Measurements from ENCODE around the gene USP49. TPM values are rescaled to one million over a fixed set of nuclear protein-coding genes. Genes with fewer than 3 reads are reported as not detected.
A peak's percentile ranks its signal among the peaks of the same experiment; 100 is the strongest.
"Not testable (repeated sequence)": the region's sequence is repeated elsewhere in the genome, so short reads cannot be mapped to it uniquely, and the experiment has no call there.

Gene USP49
- total RNA-seq (1 to 10 TPM; 2.5 to 5.2 (median 3.3) TPM), total RNA-seq (0.67 to 4.1 (median 1.9) reads per million in 29 experiments)
- 1.8 TPM for total RNA-seq (2013)

DNA sequence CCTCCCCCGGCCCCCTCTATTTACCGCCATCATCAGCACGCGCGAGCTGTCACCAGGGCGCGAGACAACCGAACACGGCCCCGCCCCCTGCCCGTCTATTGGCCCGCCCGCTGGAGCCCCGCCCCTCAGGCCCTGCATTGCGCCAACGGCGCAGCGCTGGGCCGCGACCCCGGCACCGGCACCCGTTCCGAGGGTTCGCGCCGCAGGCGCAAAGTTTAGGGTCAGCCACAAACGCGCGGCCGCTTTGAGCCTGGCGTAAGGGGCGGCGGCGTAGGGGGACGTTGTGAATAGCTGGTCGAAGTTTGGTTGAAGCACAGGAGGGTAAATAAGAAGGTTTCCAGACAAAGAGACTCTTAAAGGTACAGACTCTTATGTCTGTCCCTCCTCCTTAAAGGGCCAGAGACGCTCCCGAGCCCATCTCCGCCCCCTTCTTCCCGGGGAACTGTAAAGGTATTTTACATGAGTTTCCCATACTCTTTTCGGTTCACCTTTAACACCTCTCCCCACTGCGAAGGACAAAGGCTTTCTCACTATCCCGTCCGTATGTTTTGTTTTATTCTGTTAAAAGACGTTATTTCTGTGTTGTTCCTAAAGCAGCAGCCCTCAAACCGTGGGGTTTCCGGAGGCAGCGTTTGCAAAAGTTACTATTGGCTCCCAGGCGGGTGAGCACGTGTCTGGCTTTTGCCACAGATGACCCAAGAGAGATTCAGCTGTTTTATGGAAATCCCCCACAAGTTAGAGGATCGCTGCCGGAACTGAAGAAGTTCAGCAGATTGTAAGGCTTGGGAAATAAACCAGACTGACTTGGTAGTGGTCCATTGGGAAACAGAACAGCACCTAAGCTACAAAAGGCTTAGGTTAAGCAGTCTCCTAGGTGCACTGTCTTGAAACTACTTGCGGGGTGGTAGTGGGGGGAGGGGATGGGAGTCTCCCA lies at the start of gene USP49:
TSS of gene USP49 (minus strand) at position 76 of the 934 bp plus-strand sequence. CDS start 88,392 bp downstream, outside the sequence.
- Mint-ChIP-seq H3K36me3 (no peaks in the 10 kb centered on the region), H3K4me1 (peaks cover 9 to 17% (median 11%) of the 10 kb centered on the region in 3 donors), H3K9me3 (no peaks in the 10 kb centered on the region), H3K4me3 (no peak within 1 kb of the TSS), H3K27ac (peak within 1 kb of the TSS; percentile 70 to 88), H3K27me3 (no peaks in the 10 kb centered on the region)
- Histone ChIP-seq H3K4me1 (ENCODE audit: control insufficient read depth in 1 of 2, extremely low read depth in 1 of 2, insufficient read depth in 2 of 2, low read length in 2 of 2) (peaks cover 15 to 21% of the 10 kb centered on the region in 2 experiments), H3K36me3 (ENCODE audit: control insufficient read depth in 2 of 2, extremely low read depth in 1 of 2, insufficient read depth in 1 of 2, low read length in 1 of 2) (no peaks in the 10 kb centered on the region), H3K27me3 (replicated peaks in 1 of 2; ENCODE audit: control insufficient read depth in 2 of 2, extremely low read depth in 1 of 2, insufficient read depth in 2 of 2, low read length in 1 of 2) (peaks cover 0 to 6% of the 10 kb centered on the region in 2 experiments), H3K27ac (ENCODE audit: low read length) (peak within 1 kb of the TSS; percentile 59), H3K4me3 (ENCODE audit: control insufficient read depth in 1 of 2, extremely low read depth in 1 of 2, low read length in 1 of 2) (peak within 1 kb of the TSS; percentile 85 to 92), H3K9me3 (no peaks in the 10 kb centered on the region)
- under 1% methylated on average over 41 of the region's 55 CpGs for WGBS (ENCODE audit: insufficient coverage)
- ChIA-PET CTCF (interaction anchor here (0.6 to 2.5 kb wide), 11 partner anchors 25 to 319 kb away, joined by 3 to 23 read pairs (median 6); partner anchors contain the start of genes BYSL (in 1 of the 2), MED20 (in 1 of the 2), TAF8 (in 1 of the 2) and TOMM6 (in 1 of the 2)), POLR2A (interaction anchor here (0.5 to 0.8 kb wide), 6 partner anchors 11 to 482 kb away, joined by 3 to 7 read pairs (median 6); no protein-coding TSS in a partner anchor)
- ATAC-seq (replicated peaks in 1 of 4) (peak; percentile 94 to 98 (median 96)), DNase-seq (peak; percentile 77 to 94 (median 88))

DNA sequence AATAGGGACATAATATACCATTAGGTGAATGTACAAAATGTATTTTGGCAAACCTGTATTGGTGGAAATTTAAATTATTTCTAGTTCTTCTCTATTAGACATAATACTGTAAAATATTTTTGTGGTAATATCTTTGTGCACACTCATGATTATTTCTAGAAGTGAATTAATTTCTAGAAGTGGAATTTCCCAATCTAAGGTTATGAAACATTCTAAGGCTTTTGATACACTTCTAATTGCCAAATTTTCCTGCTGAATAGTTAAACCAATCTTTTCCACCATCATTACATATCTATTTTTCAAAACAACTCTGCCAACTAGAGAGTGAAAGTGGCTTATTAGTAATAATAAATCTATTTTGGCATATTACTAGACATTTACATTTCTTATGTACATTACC lies 48.3 kb upstream of the USP49 start:
- no peak overlapping the region for H3K27ac ChIP-seq (ENCODE audit: low read length)
- ATAC-seq (replicated peaks in 1 of 4) (no peak), DNase-seq (no peak)
- H3K4me1 ChIP-seq (ENCODE audit: control insufficient read depth in 1 of 2, extremely low read depth in 1 of 2, insufficient read depth in 2 of 2, low read length in 2 of 2): peaks cover 38 to 51% of the 10 kb centered on the region in 2 experiments
- no peaks in the 10 kb centered on the region for H3K9me3 ChIP-seq
- H3K27me3 ChIP-seq (replicated peaks in 1 of 2; ENCODE audit: control insufficient read depth in 2 of 2, extremely low read depth in 1 of 2, insufficient read depth in 2 of 2, low read length in 1 of 2): no peaks in the 10 kb centered on the region
- no peak overlapping the region for H3K4me3 ChIP-seq (ENCODE audit: control insufficient read depth in 1 of 2, extremely low read depth in 1 of 2, low read length in 1 of 2)
- H3K9me3 Mint-ChIP-seq: no peaks in the 10 kb centered on the region
- H3K4me3 Mint-ChIP-seq: no peak overlapping the region
- H3K27me3 Mint-ChIP-seq: no peaks in the 10 kb centered on the region
- peaks cover 61 to 70% (median 67%) of the 10 kb centered on the region in 3 donors for H3K4me1 Mint-ChIP-seq
- CTCF ChIA-PET: interaction anchor here in 1 of 2 donors (1.2 to 2.6 kb wide), 3 partner anchors 9 to 156 kb away, joined by 3 to 15 read pairs (median 5); partner anchors contain the start of genes BYSL, MED20 and TOMM6
- peaks cover 7 to 13% of the 10 kb centered on the region in 2 donors for H3K36me3 ChIP-seq (ENCODE audit: control insufficient read depth in 2 of 2, extremely low read depth in 1 of 2, insufficient read depth in 1 of 2, low read length in 1 of 2)
- peak overlapping the region in 1 of 2 donors; percentile 68 for H3K27ac Mint-ChIP-seq
- H3K36me3 Mint-ChIP-seq: peaks cover 3% of the 10 kb centered on the region
- POLR2A ChIA-PET: interaction anchor here (0.5 to 1.0 kb wide), 2 partner anchors 10 to 803 kb away, joined by 3 to 5 read pairs; partner anchors contain the start of gene TBCC (in 1 of the 2)

DNA sequence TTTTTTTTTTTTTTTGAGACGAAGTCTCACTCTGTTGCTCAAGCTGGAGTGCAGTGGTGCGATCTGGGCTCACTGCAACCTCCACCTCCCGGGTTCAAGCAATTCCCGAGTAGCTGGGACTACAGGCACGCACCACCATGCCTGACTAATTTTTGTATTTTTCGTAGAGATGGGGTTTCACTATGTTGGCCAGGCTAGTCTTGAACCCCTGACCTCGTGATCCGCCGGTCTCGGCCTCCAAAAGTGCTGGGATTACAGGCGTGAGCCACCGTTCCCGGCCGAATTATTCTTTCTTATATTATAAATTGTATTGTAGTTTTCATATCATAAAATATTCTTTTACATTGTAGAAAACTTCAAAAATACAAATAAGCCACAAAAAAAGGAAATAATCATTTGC lies 47.7 kb upstream of the USP49 start:
- POLR2A ChIA-PET: interaction anchor here (0.6 to 1.0 kb wide), 6 partner anchors 10 to 1466 kb away, joined by 3 to 10 read pairs (median 4); no protein-coding TSS in a partner anchor
- WGBS (ENCODE audit: insufficient coverage): 57% methylated on average over 2 of the region's 14 CpGs
- H3K27me3 ChIP-seq (replicated peaks in 1 of 2; ENCODE audit: control insufficient read depth in 2 of 2, extremely low read depth in 1 of 2, insufficient read depth in 2 of 2, low read length in 1 of 2); H3K9me3 Mint-ChIP-seq; H3K4me3 ChIP-seq (ENCODE audit: control insufficient read depth in 1 of 2, extremely low read depth in 1 of 2, low read length in 1 of 2); ATAC-seq (replicated peaks in 1 of 4); H3K27me3 Mint-ChIP-seq; DNase-seq; H3K36me3 Mint-ChIP-seq; H3K9me3 ChIP-seq: not testable (repeated sequence)
- Histone ChIP-seq H3K36me3 (ENCODE audit: control insufficient read depth in 2 of 2, extremely low read depth in 1 of 2, insufficient read depth in 1 of 2, low read length in 1 of 2) (peaks cover 7 to 13% of the 10 kb centered on the region in 2 donors), H3K27ac (ENCODE audit: low read length) (peak overlapping the region; percentile 53), H3K4me1 (ENCODE audit: control insufficient read depth in 1 of 2, extremely low read depth in 1 of 2, insufficient read depth in 2 of 2, low read length in 2 of 2) (peaks cover 42 to 56% of the 10 kb centered on the region in 2 experiments)
- Mint-ChIP-seq H3K4me3 (peak overlapping the region in 1 of 3 donors; percentile 93), H3K27ac (peak overlapping the region in 1 of 2 donors; percentile 55), H3K4me1 (peaks cover 62 to 71% (median 70%) of the 10 kb centered on the region in 3 donors)
- CTCF ChIA-PET: interaction anchor here in 1 of 2 donors (0.6 to 2.6 kb wide), 3 partner anchors 22 to 958 kb away, joined by 3 to 15 read pairs (median 3); partner anchors contain the start of genes BYSL, MED20 and TOMM6

DNA sequence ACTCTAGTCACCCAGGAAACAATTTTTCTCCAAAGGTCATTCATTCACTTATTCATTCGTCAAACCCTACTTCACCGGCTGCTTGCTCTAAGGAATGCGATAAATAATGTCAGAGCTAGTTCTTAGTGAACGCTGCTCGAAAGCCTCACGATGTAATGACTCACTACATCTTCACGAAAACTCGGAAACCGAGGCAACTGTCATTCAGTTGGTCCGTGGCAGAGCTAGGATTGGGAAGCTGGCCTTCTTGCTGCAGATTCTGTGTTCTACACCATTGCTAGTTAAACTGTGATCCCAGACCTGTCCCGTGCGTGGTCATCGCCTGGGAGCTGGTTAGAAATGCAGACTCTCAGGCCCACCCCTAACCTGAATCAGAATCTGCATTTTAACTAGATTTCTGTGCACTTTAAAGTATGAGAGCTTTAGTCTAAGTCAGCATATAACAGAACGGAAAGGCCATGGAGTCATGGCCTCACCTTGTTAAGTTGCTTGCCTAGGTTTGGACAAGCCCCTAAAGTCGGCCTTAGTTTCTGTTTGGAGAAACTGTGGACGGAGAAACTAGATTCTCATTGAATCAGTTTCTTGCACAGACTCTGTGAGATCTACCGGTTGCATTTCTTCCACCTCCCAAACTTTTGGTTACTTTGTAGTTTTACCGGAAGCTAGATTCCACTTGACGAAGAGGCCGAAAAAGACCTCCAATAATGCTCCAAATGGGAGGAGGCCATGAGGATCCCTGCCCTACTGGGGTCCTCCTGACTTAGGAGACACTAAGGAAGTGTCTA lies 47.1 kb upstream of the USP49 start:
- peaks cover 3% of the 10 kb centered on the region for H3K36me3 Mint-ChIP-seq
- peak overlapping the region; percentile 87 to 91 for H3K27ac Mint-ChIP-seq
- DNase-seq (peak in 5 of 35 experiments; percentile 8 to 59 (median 25)), ATAC-seq (replicated peaks in 1 of 4) (peak; percentile 8 to 19 (median 12))
- Histone ChIP-seq H3K4me3 (ENCODE audit: control insufficient read depth in 1 of 2, extremely low read depth in 1 of 2, low read length in 1 of 2) (peak overlapping the region; percentile 39 to 91), H3K36me3 (ENCODE audit: control insufficient read depth in 2 of 2, extremely low read depth in 1 of 2, insufficient read depth in 1 of 2, low read length in 1 of 2) (peaks cover 7 to 14% of the 10 kb centered on the region in 2 donors), H3K27ac (ENCODE audit: low read length) (peak overlapping the region; percentile 53), H3K4me1 (ENCODE audit: control insufficient read depth in 1 of 2, extremely low read depth in 1 of 2, insufficient read depth in 2 of 2, low read length in 2 of 2) (peaks cover 49 to 58% of the 10 kb centered on the region in 2 experiments), H3K9me3 (no peaks in the 10 kb centered on the region), H3K27me3 (replicated peaks in 1 of 2; ENCODE audit: control insufficient read depth in 2 of 2, extremely low read depth in 1 of 2, insufficient read depth in 2 of 2, low read length in 1 of 2) (no peaks in the 10 kb centered on the region)
- peaks cover 62 to 71% (median 70%) of the 10 kb centered on the region in 3 donors for H3K4me1 Mint-ChIP-seq
- 24% methylated on average over 12 of the region's 20 CpGs for WGBS (ENCODE audit: insufficient coverage)
- no peaks in the 10 kb centered on the region for H3K27me3 Mint-ChIP-seq
- ChIA-PET POLR2A (interaction anchor here (0.5 to 0.7 kb wide), 7 partner anchors 18 to 1466 kb away, joined by 3 to 10 read pairs (median 4); no protein-coding TSS in a partner anchor), CTCF (interaction anchor here (0.6 to 2.6 kb wide), 5 partner anchors 21 to 959 kb away, joined by 3 to 15 read pairs (median 4); partner anchors contain the start of genes BYSL (in 2 of the 2) and MED20 (in 1 of the 2))
- H3K9me3 Mint-ChIP-seq: no peaks in the 10 kb centered on the region
- H3K4me3 Mint-ChIP-seq: peak overlapping the region; percentile 79 to 93 (median 87)

DNA sequence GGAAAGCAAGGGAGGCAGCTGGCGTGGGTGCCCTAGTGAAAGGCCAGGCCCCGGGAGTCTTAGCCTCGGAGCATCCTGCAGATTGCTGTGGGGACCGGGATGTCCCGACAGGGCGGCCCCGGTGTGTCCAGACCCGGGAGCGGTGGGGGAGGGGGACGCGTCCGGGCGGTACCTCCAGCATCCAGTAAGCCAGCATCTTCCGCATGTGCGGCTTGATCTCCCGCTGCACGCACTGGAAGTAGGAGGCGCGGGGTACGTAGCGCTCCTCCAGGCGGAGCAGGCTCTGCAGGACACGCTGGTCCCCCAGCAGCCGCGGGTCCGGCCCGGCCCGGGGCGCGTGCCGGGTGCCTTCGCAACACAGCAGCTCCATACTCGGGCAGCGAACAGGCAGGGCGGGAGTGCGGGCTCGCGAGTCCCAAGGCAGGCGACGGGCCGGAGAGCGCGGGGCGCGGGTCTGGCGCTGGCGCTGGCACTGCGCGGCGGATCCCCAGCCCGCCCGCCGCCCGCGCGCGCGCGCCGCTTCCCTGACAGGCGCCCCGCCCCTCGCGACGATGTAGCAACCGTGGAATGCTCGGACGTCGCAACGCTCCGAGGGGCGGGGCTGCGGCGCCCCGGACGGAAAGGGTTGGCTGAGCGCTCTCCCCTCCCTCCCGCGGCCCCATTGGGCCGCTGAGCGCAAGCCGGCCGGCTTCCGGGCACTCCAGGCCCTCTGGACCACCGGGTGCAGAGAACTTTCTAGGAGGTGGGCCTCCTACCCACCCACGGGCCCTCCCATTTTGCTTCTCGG lies 46.3 kb upstream of the USP49 start, which contains the start of gene CCND3:
TSS of gene CCND3 (minus strand) at position 529 of the 787 bp plus-strand sequence. CDS start at position 370, 159 bp downstream.
- H3K27me3 Mint-ChIP-seq: no peaks in the 10 kb centered on the region
- ChIA-PET CTCF (interaction anchor here in 1 of 2 donors (0.6 to 2.6 kb wide), 3 partner anchors 20 to 155 kb away, joined by 3 to 15 read pairs (median 5); partner anchors contain the start of genes BYSL and MED20), POLR2A (interaction anchor here in 1 of 2 donors (0.5 to 0.7 kb wide), 2 partner anchors 18 to 490 kb away, joined by 3 to 5 read pairs; no protein-coding TSS in a partner anchor)
- peak within 1 kb of the TSS; percentile 81 to 93 (median 87) for H3K4me3 Mint-ChIP-seq
- H3K4me1 Mint-ChIP-seq: peaks cover 63 to 75% (median 74%) of the 10 kb centered on the region in 3 donors
- H3K9me3 Mint-ChIP-seq: no peaks in the 10 kb centered on the region
- ATAC-seq (replicated peaks in 1 of 4) (peak; percentile 71 to 75 (median 74)), DNase-seq (peak; percentile 61 to 90 (median 77))
- peak within 1 kb of the TSS; percentile 73 to 91 for H3K4me3 ChIP-seq (ENCODE audit: control insufficient read depth in 1 of 2, extremely low read depth in 1 of 2, low read length in 1 of 2)
- peak within 1 kb of the TSS; percentile 66 for H3K27ac ChIP-seq (ENCODE audit: low read length)
- no peaks in the 10 kb centered on the region for H3K9me3 ChIP-seq
- under 1% methylated on average over 86 of the region's 87 CpGs for WGBS (ENCODE audit: insufficient coverage)
- H3K36me3 ChIP-seq (ENCODE audit: control insufficient read depth in 2 of 2, extremely low read depth in 1 of 2, insufficient read depth in 1 of 2, low read length in 1 of 2): peaks cover 7 to 22% of the 10 kb centered on the region in 2 donors
- H3K4me1 ChIP-seq (ENCODE audit: control insufficient read depth in 1 of 2, extremely low read depth in 1 of 2, insufficient read depth in 2 of 2, low read length in 2 of 2): peaks cover 56 to 66% of the 10 kb centered on the region in 2 experiments
- peak within 1 kb of the TSS; percentile 89 to 92 for H3K27ac Mint-ChIP-seq
- H3K27me3 ChIP-seq (replicated peaks in 1 of 2; ENCODE audit: control insufficient read depth in 2 of 2, extremely low read depth in 1 of 2, insufficient read depth in 2 of 2, low read length in 1 of 2): no peaks in the 10 kb centered on the region
- peaks cover 6% of the 10 kb centered on the region for H3K36me3 Mint-ChIP-seq

Data from T-cell (primary cell).